SU-DHL-6 (cell line): Measurements from ENCODE around the gene DNM1L.

ENCODE experiments used
- CTCF ChIP-seq: fragments of 200-600 bp; sonication (generic); IDR thresholded peaks from one replicate; pipeline ENCODE4 v1.5.1; 2017; ENCODE audit warnings: antibody characterized with exemption, mild to moderate bottlenecking, low read length, moderate library complexity; ENCODE audit not compliant: insufficient read depth, poor library complexity, severe bottlenecking
- EZH2phosphoT487 ChIP-seq: fragments of 200-600 bp; sonication (generic), shearing (Covaris generic); conservative IDR thresholded peaks from 2 replicates; pipeline ENCODE4 v1.6.1; 2018; ENCODE audit warnings: mild to moderate bottlenecking, antibody characterized with exemption, low read length, moderate library complexity, mixed read lengths

DNA sequence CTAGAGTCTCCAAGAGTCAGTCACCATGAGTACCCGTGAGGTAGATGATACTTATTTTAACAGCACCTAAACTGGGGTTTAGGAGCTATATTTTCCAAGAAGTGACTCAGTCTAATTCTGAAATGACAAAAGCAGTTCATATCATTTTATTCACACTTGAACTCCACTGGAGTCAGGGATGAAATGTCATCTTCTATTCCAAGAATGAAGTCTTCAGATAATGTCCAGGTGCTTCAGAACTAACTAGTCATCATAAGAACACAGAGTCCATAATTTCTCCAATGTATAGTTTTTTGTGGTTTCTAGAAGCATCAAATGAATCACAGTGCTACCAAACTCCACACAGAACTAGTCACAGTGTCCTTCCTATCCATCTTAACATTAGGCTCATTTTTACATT is 13.3 kb downstream of the DNM1L start:
- no peak for TF ChIP-seq CTCF
- TF ChIP-seq EZH2phosphoT487: no peak
